ENCODE data around the gene PLEKHA7.
"Not testable (repeated sequence)": the region's sequence is repeated elsewhere in the genome, so short reads cannot be mapped to it uniquely, and the experiment has no call there.

PLEKHA7 gene

DNA sequence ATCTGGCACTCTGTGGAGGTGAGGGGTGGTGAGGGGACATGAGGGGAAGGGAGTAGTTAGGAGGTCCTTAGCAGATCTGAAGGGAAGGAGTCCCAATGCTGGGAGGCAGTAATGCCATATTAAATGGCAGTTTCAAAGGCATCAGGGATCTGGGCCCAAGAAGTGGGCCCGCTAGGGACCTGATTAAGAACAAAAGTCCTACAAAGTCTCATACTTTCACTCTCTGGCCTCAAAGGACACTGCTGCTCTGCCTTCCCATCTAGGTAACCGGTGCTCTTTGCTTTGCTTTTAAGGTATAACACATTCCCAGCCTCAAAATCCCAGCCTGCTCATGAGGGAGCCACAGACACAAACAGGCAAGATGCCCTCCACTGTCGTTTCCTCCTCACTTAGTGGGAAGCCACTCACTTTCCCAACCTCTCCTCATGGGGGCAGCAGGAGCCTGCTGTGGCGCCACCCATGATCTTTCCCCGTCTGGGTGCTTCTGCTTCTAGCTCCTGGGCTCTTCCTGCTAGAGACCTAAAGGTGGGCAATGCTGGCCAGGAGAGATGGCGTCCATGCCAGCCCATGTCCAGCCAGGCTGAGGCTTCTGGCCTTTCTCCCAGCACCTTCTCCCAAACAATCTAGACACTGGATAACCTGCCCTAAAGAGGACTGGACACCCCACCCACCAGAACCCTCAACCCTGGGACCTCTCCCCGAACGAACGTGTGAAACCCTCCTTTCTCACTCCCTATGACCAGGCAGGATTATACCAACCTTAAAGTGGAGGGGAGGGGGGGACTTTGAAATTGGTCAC is 68.3 kb downstream of the PLEKHA7 start:
- DNase-seq (ENCODE audit: low read depth in 2 of 2): no peak

DNA sequence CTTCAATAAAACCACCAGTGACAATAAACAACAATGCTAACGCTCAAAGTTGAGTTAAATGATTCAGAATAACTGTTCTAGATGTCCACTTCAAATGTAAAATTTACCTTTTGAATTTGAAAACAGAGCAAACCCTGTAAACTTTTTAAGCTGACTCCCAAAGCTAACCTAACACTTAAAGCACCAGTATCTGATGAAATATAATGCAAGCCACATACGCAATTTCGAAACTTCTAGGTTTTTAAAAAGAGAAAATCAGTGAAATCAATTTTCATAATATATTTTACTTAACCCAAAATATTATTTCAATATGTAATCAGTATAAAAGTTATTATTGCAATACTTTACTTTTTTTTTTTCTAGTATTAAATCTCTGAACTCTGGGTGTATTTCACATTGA is 71.3 kb downstream of the PLEKHA7 start:
- no peak for DNase-seq (ENCODE audit: low read depth in 2 of 2)

DNA sequence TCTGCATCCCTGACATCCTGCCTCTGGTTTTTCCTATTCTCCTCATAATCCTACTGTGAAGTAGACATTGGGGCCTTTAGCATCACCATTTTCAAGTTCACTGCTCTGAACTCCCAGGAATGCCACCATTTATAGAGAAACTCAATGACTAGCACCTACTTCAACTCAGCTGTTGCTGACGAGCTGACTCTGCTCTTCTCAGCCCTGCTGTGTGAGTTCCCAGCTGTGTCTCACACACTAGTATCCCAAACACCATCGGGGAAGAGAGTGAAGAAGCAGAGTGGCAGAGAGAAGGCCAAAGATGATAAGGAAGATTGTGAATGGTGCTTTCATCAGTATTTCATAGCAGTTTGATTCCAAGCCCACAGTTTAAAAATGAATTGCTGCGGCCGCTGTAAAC is 71.9 kb downstream of the PLEKHA7 start:
- DNase-seq (ENCODE audit: low read depth in 2 of 2): no peak

DNA sequence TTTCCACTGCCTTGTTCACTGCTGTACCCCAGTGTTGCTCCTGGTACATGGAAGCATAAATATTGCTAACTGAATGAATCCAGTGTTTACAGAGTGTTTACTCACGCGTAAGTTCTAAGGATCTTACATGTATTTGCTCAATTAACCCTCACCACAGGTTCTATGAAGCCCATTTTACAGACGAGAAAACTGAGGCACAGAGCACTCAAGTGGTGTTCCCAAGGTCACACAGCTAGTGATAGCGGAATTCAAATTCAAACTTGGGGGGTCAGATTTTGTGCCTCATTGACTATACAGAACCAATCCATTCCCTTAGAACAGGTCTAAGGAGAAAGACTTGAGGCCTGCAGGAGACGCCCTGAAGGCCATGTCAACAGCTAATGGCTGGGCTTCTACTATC is 72.3 kb downstream of the PLEKHA7 start:
- no peak for DNase-seq (ENCODE audit: low read depth in 2 of 2)

DNA sequence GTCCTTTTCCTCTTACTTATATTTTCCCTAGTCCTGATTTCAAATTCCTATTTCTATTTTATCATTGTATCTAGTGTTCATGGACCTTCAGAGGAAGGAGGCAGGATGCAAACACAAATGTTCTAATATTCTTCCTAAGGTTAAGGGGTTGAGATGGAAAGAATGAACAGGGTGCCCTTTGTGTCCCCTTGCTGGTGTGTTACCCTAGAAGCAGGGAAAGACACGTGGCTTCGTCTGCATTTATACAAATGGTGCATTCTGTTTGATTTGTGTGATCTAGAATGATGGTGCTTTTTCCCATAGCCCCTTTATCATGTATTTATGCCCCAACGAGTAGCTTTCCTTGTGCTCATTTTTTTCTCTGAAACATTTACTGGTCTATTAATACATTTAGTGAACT is 76.2 kb downstream of the PLEKHA7 start:
- no peak for DNase-seq (ENCODE audit: low read depth in 2 of 2)

DNA sequence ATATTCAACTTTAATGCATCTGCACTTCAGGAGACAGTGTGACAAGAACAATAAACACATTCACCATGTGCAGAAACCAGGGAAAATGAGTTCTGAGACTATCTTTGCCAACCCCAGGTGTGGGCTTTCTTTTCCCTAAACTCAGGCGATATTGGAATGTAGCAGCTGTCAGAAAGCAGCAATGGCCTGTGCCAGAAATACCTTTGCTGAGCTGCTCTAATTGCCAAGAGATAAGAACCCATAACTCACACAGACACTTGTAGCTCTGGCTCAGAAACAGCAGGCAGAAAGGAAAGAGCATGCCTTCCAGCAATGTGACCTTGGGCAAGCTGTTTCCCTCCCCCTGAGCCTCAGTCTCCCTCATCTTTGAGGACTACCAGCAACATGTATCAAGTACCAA is 77.6 kb downstream of the PLEKHA7 start:
- no peak for DNase-seq (ENCODE audit: low read depth in 2 of 2)

DNA sequence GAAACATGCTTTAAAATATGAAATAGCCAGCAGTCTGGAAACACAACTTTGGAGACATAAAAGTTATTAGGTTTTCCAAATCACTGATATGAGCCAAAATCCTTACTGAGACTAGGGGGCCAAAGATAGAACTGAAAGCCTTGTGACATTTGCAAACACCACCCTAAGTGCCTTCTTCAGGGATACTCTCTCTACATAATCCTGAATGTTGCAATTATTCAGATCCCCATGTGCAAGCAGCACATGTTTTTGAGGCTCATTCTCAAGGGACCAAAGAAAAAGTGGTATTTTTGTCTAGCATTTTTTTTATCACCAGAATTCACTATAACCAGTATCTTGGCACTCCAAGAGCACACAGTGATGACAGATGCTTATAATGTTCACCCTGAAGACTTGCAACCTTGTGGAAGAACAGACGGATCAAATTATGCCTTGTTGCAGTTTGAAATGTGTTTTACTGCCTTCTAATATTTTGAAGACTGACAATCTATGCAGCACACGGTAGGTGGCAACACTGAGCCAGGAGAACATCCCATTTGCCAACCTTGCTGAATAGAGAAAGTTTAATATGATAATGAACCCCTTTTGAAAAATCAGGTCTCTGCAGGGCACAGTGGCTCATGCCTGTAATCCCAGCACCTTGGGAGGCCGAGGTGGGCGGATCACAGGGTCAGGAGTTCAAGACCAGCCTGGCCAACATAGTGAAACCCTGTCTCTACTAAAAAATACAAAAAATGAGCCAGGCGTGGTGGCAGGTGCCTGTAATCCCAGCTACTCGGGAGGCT is 78.5 kb downstream of the PLEKHA7 start:
- no peak for DNase-seq (ENCODE audit: low read depth in 2 of 2)

DNA sequence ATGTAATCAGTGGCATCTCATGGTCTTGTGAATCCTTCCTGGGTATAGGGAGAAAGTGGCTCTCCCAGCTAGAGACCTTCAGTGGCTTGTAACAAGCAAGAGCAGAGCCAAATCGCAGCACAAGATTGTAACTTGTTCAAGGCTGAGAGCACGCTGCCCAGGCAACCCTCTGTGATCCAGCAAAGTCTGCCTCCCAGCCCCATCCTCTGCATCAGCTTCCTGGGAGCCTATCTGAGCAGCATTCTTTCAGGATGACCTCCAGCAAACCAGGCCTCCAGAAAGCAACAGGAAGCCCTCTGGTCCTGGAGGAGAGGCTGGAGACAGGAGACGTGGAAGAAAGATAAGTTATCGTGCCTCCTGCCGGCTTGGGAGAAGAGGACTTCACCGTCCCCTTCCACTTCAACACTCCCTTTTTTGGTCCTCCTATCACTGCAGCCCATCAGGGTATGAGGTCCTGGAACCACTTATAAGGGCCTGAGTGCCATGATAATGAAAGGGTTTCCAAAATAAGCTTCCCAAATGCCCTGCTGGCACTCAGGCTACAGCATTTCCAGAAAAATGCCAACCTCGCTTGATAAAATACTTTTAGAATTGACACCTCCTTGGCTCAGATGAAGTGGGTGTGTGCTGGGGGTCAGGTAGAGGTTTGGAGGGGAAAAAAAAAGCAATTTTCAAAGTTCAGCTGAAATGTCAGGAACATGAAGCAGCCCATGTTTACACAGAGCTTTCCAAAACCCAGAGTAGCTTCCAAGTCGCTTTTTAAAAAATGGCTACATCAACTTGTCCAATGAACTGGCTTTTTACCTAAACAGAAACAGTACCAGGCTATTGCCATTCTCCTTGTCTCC is 80.2 kb downstream of the PLEKHA7 start:
- no peak for DNase-seq (ENCODE audit: low read depth in 2 of 2)

DNA sequence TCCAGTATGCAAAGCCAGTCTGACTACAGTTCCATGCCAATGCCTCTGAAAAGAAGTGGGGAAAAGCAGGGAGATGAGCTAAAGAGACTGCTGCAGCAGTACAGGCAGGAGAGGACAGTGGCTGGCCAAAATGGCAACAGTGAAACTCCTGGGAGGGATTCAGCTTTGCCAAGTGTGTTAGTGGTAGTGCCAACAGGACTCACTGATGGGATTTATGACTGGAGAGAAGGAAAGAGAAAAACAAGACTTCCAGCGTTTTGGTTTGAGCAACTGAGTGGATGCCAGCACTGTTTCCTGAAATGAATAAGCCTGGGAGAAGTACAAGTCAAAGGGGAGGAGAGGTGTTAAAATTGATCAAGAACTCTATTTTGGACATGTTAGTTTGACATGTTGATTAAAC is 80.9 kb downstream of the PLEKHA7 start:
- DNase-seq (ENCODE audit: low read depth in 2 of 2): no peak

DNA sequence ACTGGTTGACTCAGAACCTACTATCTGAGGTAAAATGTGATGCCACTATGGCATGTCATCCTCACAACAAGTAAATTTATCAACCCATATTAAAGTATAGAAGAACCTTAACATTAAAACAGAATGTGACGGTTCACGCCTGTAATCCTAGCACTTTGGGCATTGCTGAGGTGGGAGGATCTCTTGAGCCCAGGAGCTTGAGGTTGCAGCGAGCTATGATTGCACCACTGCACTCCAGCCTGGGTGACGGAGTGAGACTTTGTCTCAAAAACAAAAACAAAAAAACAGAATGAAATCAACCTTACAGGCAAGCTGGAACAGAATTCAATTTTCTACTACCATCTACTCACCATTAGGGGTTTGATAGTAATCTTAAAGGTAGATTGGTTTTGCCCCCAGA is 86.2 kb downstream of the PLEKHA7 start:
- no peak for DNase-seq (ENCODE audit: low read depth in 2 of 2)

DNA sequence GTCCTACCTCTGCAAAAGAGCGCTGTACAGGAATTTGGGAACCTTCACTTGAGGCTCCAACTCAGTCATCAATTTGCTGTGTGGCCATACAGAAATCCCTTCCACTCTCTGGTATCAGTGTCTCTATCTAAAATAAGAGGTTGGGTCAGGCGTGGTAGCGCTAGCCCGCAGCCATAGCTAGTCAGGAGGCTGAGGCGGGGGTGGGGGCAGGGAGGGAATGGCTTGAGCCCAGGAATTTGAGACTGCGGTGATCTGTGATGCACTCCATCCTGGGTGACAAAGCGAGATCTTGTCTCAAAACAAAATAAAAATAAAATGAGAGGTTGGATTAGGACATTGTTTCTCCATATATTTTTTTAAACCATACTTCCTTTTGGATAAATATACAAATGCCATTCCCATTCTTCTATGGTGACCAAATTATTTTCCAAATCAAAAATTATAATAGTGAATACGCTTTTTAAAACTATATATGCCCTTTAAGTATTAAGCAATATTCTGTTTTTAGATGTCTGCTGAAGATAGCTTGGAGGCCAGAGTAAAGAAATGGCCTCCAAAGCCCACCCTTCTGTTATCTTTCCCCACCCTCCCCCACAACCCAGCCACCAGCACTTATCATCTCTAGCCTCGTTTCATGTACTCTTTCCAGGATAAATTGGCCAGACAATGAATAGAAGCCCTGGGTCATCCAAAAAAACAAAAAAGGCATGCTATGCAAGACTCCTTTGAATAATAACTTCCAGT is 87.2 kb downstream of the PLEKHA7 start:
- no peak for DNase-seq (ENCODE audit: low read depth in 2 of 2)

DNA sequence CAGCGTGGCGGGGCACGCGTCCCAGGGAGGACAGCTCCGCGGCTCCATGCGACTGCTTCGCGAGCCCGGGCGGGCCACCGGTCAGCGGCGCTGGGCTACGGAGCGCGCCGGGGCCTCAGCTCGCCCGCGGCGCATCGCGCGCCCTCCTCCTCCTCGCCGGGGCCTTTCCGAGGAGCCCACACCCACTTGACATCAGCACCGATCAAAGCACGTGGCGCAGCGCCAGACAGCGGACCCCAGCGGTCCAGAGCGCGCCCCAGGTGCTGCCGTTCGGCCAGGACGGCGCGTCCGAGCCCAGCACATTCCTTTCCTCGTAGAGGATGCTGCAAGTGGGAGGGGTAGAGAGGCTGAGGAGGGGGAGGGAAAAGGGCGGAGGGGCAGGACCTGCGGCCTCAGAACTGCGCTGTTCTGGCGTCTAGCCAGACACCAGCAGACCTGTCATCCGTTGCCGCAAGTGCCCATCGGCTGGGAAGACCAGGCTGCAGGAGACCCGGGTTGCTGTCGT is 88.6 kb downstream of the PLEKHA7 start:
- no peak for DNase-seq (ENCODE audit: low read depth in 2 of 2)

DNA sequence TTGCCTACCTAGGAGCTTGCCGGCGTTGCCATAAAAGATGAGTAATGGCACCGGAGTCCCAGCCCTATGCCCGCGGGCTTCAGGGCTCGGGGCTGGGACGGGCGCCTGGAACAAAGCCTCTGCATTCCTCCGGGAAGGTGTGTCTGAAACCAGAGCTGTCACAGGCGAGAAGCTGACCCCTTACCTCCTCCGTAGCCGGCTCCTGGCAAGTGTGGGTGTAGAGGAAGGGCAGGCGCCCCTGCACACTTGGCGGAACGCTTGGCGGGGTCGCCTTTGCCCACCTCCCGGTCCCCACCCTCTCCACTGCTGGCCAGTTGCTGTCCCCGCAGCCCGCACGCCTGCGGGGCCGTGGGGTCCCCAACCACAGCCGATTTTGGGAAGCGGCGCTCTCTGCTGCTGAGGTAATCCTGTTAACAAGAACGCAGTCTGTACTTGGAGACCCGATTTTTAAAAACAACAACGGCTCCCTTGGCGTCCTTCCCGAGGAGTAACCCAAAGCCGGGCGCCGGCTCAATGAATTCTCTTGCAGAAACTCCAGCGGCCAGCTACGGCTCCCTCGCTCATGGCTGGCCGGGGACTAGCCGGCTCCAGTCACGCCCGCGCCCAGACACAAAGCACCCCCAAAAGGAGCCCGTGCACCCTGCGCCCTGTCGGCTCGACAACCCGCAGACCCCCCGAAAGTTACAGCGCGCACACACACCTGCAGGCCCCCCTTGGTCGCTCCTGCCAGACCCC is 89.2 kb downstream of the PLEKHA7 start:
- DNase-seq (ENCODE audit: low read depth in 2 of 2): no peak

DNA sequence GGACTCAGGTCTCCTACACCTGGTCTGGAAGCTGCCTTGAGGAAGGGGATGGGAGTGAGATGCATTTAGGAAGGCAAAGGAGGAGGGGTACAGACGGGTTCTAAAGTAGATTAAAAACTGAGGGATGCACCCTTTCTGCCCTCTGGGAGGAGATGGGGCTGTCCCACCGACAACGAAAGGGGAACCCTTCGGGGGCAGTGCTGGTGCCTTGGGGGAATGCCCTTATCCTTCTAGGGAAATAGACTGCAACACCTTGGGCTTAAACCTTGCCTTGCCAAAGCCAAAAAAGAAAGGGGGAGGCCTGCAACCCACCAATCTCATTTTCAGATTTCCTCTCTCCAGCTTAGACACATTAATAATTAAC is 89.8 kb downstream of the PLEKHA7 start:
- no peak for DNase-seq (ENCODE audit: low read depth in 2 of 2)

DNA sequence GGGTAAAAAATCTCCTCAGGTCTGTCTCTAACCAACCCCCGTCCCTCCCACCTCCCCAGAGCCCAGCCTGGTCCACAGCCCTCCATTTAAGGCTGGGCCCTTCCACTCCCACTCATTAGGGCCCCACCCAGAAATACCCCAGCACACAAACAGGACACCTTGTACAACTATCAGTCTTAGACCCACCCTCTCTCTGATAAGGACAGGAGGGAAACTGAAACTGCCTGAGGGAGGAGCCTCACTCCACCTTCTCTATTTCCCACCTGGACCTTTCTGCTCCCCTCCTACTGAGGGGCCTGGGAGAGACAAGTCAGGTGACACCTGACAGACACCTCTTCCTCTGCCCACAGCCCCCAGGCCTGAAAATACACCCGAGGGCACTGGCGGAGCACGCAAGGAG is 90.2 kb downstream of the PLEKHA7 start:
- no peak for DNase-seq (ENCODE audit: low read depth in 2 of 2)

DNA sequence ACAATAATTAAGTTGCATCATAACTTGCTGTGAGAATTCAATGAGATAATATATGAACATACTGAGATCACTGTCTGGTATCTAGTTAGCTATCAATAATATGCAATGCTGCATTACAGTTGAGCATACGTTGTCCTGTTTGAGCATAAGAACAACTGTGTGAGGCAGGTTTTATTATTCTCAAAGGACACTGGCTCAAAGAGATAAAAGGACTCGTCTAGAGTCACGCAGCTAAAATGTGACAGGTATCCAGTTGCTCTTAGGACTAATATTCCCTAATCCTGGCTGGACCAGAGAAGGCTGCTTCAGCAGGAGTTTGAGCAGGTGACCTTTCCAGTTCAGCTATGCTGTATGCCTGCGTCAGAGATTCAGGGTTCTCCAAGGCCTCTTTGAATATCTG is 92.5 kb downstream of the PLEKHA7 start:
- DNase-seq (ENCODE audit: low read depth in 2 of 2): no peak

DNA sequence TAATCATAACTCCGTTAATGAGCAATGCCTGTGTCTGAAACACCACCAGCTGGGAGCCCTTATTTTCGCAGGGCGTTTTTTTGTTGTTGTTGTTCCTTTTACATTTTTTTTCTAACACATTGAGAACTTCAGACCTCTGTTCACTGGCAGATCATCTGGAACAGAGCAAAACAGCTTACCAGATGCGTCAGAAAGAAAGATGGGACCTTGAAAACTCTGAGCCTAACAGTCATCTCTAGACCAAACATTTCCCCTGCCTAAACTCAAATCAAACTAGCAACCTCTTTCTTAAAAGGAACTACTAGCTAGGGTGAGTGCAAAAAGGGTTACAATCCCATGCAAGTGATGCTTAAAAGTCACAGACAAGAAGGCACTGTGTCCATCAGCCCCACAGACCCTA is 93.2 kb downstream of the PLEKHA7 start:
- DNase-seq (ENCODE audit: low read depth in 2 of 2): no peak

DNA sequence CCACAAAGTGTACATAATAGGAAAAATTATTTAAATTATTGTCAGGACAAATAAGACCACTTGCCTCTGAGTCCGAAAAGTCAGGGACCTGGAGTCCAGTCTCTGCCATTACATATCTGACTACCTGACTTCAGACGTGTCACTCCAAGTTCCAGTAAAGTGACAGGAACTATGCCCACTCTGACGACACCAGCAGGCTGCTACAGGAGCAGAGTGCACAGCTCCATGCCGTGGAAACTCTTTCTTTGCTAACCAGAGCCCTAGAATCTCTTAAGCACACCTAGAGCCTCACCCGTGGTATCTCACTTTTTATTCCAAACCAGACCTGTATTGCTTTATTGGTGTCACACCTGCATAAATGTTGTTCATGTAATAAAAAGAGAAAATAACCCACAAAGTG is 93.7 kb downstream of the PLEKHA7 start:
- no peak for DNase-seq (ENCODE audit: low read depth in 2 of 2)

DNA sequence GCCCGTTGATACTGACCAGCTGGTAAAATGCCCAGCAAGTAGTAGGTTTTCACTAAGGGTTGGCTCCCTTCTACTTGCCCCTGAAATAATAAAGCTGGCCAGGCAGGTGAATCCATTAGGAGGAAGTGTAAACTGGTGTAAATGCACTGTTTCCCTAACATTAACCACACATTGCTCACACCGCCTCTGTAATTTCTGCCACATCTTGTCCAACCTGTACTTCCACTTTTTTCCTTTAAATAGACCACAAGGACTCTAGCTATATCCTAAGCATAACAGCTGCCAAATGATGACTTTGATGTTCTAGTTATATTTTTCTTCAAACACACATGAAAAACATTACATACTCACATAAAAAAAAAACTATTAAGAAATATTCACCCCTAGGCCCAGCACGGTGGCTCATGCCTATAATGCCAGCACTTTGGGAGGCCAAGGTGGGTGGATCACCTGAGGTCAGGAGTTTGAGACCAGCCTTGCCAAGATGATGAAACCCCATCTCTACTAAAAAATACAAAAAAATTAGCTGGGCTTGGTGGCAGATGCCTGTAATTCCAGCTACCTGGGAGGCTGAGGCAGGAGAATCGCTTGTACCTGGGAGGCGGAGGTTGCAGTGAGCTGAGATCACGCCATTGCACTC is 95.6 kb downstream of the PLEKHA7 start:
- DNase-seq (ENCODE audit: low read depth in 2 of 2): not testable (repeated sequence)

DNA sequence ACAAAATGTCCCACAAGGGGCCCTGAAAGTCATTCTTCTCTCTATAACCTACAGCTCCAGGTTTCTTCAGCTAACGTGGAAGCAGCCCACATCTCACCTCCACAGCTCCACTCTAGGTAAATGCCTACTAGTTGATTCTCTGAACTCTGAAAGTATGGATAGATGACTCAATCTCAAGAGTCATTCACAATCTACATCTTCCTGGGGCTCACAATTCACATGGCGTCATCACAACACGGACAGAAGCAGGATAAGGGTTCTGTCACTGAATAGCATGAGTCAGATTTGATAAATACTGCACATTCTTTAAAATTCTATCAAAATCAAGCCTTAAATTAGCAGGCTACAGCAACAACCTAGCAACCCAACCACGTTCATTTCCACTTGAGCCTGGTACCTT is 96.3 kb downstream of the PLEKHA7 start:
- no peak for DNase-seq (ENCODE audit: low read depth in 2 of 2)

Measured in activated CD4-positive, alpha-beta T cell treated with anti-CD3 and anti-CD28 coated beads for 24 hours (primary cell).